Caki2 (cell line): ENCODE results near the gene USP11. TPM values are rescaled to one million over a fixed set of nuclear protein-coding genes. Genes with fewer than 3 reads are reported as not detected.

ENCODE experiments used
- DNase-seq: peaks from one replicate; pipeline ENCODE4 v3.0.0-alpha.2; 2015; ENCODE audit warnings: low read depth
- in situ Hi-C: cut with HindIII; loops from 2 replicates; pipeline ENCODE4 v1.10.0; 2016; ENCODE audit warnings: low sequenced_read_pairs, low pct_unique_long_range_greater_than_20kb, mixed read lengths
- total RNA-seq: library from RNA; depleted of rRNA; stranded (reverse); fragments of >200 nt; shearing (Covaris generic); gene quantifications from 2 replicates; pipeline ENCODE4 v1.2.3, GENCODE V29; 2014; ENCODE audit warnings: low replicate concordance

USP11 gene
- total RNA-seq, 1 experiment from 2014 or later: 39.1 TPM

DNA sequence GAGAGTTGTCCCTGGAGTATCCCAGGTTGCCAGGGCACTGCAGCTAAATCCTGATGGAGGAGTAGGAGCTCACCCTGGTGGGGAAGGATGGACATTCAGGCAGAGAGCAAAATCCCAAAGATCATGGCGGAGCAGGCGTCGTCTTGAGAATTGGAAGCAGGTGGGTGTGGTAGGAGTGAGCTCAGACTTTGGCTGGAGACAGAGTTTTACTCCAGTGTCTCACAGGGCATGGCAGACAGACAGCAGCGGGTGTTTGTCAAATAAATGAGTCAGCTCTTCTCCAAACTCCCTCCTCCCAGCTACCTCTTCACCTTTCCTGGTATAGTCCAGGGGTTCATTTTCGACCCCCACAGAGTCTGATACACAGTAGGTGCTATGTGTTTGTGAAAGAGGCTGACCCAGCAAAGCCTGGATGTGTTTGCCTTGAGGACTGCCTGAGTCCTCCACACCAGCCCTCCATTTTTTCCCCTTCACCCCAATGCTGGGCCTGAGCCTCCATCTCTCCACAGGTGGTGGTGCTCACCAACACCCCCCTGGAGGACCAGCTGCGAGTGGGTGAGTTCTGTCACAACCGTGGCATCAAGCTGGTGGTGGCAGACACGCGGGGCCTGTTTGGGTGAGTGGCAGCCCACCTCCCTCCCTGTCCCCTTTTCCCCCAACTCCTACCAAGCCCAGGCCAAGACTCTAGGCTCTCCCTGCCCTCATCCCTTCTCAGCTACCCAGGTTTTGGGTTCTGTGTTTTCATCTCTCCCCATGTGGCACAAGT, 32.2 kb upstream of the USP11 start:
- DNase-seq: peak; percentile 27
- in situ Hi-C loops: no loop called here

DNA sequence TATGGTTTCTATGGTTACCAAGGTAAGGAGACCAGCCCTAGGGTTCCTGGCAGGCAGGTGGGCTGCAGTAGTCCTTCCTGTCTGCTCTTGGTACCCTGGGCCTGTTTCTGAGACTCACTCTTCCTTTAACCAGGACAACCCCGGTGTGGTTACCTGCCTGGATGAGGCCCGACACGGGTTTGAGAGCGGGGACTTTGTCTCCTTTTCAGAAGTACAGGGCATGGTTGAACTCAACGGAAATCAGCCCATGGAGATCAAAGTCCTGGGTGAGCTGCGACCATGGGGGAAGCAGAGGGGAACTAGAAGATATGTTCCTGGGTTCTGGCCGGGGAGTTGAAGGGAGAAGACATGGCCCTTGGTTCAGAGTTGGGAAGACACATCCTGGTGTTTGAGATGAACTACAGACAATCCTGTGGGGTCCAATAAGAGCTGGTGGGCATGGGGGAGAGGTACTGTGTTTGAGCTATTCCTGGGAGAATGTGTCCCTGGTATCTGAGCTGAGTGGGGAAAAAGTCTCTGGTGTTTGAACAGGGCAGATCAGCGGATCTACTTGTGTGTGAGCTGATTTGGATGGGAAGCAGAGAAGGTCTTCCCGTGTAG, 31.4 kb upstream of the USP11 start:
- in situ Hi-C loops: no loop called here
- no peak for DNase-seq

DNA sequence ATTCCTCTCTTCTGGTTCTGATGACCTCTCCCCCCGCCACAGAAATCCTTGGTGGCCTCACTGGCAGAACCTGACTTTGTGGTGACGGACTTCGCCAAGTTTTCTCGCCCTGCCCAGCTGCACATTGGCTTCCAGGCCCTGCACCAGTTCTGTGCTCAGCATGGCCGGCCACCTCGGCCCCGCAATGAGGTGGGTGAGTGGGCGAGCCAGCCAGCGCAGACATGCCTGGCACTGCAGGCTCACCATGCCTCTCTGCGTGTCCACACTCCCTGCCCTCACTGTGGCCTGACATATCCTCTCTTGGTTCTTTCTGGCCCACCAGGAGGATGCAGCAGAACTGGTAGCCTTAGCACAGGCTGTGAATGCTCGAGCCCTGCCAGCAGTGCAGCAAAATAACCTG, 30.5 kb upstream of the USP11 start:
- DNase-seq: no peak
- in situ Hi-C loops: no loop called here

DNA sequence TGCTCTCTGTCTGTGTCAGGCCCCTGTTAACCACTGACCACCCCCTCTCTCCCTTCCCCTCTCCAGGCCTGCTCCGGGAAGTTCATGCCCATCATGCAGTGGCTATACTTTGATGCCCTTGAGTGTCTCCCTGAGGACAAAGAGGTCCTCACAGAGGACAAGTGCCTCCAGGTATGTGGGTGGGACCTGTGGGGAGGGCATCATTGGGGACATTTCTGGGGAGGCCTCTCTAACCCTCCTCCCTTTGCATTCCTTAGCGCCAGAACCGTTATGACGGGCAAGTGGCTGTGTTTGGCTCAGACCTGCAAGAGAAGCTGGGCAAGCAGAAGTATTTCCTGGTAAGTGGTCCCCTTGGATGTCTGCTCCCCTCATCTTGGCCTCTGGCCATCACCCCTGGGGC, 29.9 kb upstream of the USP11 start:
- in situ Hi-C loops: no loop called here
- no peak for DNase-seq

DNA sequence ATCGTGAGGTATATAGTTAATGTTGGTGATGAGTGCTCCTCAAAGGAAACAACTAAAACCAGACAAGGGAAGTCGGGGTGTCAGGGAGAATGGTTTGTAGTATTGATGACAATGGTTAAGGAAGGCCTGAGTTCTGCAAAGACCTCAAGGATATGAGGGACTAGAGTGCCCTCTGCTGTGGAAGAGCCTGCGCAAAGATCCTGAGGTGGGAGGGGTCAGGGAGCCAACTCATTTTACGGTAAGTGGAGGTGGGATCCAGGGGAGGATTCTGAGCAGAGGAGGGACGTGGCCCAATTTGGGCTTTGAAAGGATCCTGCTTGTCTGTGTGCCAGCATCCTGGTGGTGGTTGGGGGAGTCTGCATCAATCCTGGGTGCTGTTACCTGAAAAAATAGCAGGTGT, 27.8 kb upstream of the USP11 start:
- DNase-seq: no peak
- in situ Hi-C loops: no loop called here

DNA sequence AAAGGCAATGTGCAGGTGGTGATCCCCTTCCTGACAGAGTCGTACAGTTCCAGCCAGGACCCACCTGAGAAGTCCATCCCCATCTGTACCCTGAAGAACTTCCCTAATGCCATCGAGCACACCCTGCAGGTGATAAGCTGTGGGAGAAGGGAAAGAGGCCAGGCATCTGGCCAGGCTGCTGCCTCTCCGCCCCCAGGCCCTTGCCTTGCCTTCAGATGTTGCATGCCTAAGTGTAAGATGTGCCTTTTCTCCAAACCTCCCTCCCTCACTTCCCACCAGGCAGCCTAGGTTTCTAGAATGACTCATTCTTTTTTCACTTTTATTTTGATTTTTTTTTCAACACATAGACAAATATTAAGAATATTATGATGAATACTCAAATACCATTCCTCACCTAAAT, 26.5 kb upstream of the USP11 start:
- in situ Hi-C loops: no loop called here
- no peak for DNase-seq

DNA sequence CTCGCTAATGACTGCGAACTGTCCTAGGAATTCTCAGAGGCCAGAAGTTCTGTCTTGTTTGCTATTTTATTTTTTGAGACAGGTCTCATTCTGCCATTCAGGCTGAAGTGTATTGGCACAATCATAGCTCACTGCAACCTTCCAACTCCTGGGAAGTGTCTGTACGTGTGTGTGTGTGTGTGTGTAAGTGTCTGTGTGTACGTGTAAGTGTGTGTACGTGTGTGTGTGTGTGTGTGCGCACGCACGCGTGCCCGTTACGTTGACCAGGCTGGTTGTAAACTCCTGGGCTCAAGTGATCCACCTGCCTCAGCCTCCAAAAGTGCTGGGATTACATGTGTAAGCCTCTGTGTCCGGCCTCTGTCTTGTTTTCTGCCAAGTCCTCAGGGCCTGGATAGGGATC, 24.7 kb upstream of the USP11 start:
- in situ Hi-C loops: no loop called here
- DNase-seq: no peak

DNA sequence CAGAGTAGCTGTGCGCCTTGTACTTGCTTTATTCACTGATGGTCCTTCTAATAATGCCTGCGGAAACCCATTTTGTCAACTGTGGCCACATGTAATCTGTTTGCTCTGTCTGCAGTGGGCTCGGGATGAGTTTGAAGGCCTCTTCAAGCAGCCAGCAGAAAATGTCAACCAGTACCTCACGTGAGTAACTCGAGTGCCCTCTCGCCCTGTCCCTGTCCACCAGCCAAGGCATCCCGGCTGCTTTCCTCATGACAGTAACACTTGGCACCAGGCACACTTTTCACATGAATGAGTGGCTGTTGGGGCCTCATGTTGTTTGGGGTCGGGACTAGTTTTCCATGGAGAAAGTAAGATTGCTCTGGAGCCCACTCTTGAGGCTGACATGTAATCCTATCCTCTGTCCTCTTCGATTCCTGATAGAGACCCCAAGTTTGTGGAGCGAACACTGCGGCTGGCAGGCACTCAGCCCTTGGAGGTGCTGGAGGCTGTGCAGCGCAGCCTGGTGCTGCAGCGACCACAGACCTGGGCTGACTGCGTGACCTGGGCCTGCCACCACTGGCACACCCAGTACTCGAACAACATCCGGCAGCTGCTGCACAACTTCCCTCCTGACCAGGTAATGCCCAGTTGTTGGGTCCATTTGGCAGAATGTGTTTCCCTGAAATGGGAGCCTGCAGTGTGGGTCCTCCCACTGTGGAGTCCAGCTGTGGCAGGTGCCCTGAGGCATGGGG, 23.1 kb upstream of the USP11 start:
- in situ Hi-C loops: no loop called here

DNA sequence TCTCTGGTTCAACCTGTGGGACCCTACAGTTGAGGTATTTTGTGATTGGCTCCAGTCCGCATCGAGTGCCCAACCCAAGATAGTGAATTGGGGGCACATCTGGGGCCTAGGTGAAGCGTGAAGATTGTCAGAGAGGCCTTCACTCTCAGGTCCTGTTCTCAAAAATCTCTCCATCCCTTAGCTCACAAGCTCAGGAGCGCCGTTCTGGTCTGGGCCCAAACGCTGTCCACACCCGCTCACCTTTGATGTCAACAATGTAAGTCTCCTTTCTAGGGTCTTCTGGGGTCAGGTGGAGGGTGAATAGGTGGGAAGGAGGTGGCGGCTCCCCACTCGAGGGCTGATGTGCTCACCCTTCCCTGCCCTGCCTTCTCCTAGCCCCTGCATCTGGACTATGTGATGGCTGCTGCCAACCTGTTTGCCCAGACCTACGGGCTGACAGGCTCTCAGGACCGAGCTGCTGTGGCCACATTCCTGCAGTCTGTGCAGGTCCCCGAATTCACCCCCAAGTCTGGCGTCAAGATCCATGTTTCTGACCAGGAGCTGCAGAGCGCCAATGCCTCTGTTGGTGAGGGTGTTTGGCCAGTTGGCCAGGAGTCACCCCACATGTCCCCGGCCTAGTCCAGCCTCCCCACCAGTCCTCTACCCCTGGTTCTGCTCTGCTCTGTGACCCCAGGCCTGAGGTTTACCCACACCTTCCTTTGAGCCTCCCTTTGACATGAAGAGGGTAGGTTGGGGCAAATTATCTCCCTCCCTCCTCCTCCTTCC, 22.0 kb upstream of the USP11 start:
- in situ Hi-C loops: no loop called here
- no peak for DNase-seq

More for the DNA sequence above, 23.1 kb upstream of the USP11 start:
- no peak for DNase-seq

DNA sequence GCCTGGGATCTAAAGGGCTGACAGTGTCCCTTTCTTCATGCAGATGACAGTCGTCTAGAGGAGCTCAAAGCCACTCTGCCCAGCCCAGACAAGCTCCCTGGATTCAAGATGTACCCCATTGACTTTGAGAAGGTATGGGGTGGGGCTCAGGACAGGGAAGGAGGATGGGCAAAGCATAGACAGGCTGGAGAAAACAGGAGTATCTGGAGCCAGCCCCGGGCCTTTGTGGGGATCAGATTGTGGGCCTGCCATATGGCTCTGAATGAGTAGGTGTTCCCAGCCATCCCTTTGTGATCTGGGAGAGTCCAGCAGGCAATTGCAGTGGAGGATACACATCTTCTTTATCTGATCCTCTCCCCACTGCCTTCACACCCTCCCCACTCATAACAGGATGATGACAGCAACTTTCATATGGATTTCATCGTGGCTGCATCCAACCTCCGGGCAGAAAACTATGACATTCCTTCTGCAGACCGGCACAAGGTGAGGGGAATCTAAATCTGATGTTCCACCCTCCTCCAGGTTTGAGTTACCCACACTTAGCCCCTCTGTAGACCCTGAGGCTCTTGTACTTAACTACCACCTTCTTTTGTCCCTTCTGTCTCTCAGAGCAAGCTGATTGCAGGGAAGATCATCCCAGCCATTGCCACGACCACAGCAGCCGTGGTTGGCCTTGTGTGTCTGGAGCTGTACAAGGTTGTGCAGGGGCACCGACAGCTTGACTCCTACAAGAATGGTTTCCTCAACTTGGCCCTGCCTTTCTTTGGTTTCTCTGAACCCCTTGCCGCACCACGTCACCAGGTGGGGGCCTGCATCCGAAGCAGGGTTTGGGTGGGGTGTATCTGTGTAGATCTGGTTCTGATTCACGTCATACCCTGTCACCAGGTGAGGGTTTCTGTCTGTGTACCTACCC, 20.2 kb upstream of the USP11 start:
- no peak for DNase-seq
- in situ Hi-C loops: no loop called here

DNA sequence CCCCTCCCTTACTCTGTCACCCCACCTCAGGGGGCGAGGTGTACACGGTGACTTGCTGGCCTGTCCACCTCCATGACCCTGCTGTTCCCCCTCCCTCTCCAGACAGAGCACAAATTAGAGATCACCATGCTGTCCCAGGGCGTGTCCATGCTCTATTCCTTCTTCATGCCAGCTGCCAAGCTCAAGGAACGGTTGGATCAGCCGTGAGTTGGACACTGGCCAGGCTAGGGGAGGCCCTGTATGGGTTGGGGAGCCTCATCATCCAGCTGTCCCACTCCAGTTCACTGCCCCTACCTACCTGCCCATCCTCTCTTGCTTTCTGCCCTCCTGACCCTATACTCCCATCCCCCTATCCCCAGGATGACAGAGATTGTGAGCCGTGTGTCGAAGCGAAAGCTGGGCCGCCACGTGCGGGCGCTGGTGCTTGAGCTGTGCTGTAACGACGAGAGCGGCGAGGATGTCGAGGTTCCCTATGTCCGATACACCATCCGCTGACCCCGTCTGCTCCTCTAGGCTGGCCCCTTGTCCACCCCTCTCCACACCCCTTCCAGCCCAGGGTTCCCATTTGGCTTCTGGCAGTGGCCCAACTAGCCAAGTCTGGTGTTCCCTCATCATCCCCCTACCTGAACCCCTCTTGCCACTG, 18.3 kb upstream of the USP11 start:
- DNase-seq: no peak
- in situ Hi-C loops: no loop called here

DNA sequence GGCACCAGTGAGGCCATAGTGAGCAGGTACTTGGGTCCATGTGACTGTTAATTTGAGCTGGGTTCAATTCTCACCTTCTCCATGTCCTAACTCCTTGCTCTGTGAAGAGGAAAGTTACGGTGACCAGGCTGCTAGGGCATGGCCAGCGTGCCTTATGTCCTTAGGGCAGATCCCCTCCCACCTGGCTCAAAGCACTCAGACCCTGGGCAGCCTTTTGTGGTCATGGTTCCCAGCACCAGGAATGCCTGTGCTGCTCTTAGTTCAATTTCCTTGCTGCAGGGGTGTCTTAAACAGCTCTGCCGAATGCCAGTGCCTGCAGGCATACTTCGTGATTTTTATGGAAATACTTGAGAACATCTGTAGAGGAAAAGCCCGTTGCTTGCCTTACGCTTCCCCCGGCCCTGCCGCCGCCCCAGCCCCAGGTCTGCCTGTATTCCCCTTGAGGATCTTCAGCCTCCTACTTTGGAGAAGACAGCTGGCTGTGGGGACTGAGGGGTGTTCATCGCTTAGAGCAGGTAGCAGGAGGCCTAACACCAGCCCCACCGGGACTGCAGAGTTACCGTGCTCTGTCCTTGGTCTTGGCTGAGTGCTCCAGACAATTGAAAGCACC, 17.4 kb upstream of the USP11 start:
- no peak for DNase-seq
- in situ Hi-C loops: no loop called here

DNA sequence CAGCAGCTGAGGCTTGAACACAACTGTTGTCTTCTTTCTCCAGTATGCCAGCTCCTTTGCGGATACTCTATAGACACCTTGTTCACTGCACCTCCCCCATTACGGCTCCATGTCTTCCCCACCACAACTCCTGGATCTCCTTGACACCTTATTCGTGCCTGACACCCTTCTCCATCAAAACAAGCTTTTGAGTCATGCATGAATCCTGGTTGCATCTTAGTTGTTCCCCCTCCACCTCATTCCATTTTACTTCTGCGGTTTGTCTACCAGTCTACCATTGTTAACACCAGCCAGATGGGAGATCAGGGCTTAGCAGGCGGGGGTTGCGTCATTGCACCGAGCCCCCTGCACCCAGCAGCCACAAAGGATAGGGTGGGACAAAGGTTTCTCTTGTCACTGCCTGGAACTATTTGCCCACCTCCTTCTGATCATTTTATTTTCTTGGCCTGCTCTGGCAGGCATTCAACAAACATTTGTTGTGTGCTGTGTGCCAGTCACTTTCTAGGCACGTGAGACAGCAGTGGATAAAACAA, 16.4 kb upstream of the USP11 start:
- no peak for DNase-seq
- in situ Hi-C loops: no loop called here

DNA sequence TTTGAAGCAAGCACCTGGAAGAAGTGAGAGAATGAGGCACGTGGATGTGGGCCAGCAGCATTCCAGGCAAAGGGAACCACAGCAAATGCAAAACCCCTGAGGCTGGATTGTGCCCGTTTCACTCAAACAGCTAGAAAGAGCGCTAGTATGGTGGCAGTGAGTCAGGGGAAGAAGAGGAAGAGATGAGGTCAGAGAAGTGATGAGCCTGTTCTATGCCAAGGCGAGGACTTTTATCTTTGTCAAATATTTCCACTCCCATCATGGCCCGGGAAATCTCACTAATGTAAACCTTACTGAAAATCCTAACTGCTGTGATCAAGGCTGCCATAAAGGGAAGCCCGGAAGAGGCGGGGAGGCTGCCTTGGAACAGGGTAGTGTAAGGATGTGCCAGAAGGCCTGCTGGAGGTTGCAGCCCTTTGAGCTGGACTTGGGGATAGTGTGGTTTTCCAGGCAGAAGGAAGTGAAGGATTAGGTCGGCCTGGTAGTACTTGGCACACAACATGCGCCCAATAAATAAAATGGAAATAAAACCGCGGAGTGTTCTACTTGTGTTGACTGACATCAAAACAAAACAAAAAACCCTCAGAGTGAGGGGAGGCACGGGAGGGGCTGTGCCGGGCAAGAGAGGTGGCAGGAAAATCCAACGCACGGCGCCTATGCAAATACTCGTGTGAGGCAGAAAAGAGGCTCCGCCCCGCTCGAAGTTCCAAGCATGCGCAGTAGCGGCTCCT, 15.5 kb upstream of the USP11 start:
- in situ Hi-C loops: no loop called here
- no peak for DNase-seq

DNA sequence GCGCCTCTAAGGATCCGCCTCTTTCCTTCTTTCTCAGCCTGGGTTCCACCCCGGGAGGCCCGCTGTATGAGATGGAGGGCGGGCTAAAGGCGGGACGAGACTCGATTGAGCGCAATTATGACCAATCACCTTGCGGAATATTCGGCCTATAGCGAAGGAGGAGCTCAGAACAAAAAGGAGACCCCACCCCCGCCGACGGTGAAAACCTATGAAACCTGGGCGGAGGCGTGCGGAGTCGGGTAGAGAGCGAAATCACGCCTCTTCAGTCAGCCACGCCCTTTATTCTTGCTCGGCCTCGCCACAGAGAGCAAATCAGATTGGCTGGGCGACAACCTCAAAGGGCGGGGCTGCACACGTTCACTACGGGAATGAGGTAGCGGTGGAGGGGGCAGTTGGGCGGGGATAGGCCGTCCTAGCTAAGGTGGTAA, 14.9 kb upstream of the USP11 start:
- in situ Hi-C loops: no loop called here
- DNase-seq: peak; percentile 99

DNA sequence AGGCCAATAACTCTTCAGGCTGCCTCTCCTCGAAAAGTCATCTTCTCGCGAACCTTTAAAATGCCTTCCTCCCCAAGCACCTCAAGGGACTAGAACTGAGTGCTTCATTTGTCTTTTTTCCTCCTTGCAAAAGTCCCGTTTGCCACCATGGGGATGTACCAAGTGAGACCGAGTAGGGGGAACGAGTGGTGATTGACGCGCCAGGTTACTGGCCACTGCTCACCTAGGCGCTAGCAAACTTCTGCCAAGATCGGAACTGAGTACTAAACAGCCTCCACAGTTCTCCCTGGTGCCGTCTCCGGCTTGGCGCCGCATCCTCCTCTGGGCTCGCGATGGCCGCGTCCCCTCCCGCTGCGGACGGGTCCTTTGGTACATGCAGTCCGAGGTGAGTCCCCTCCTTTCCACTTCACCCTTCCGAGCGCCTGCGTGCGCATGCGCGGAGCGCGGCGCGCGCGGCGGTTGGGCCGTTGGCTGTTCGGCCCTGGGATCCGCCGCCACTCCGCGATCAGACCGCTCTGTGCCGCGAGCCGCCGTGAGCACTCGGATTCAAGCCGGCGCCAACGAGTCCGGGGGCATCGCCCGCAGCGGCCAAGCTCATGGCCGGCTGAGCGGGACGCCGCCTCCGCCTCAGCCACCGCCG, 14.4 kb upstream of the USP11 start, which contains the start of gene CDK16:
Gene CDK16, plus strand, starts transcription at position 402 of the 640 bp plus-strand sequence. CDS start 4,877 bp downstream, outside the sequence.
- DNase-seq: peak; percentile 75
- in situ Hi-C loops: no loop called here
